Measurements from ENCODE around the gene LPP. TPM values are rescaled to one million over a fixed set of nuclear protein-coding genes. Genes with fewer than 3 reads are reported as not detected.

Gene LPP
- total RNA-seq, 1 donor from 2014 or later = 184 TPM

DNA sequence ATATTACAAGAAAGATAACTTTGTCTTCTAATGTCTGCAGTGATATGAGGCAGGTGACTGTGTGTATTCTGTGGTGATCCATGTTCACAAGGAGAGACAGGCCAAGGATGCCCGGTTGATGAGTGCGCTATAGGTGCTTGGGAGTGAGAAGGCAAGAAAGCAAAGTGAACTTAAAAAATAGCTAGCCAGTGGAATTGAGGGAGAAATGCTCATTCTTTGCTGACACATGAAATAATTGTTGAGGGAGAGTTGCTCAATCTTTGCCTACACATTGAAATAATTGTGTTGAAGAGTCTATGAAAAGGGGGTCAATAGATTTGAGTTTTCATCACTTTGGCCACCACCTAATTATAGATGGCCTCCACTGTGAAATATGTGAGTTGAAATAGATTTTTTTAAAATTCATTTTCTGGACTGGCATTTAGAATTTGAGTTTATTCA lies 156.3 kb downstream of the LPP start:
- no peak overlapping the region for H3K4me3 Mint-ChIP-seq (ENCODE audit: unreplicated experiment)
- peaks cover 19% of the 10 kb centered on the region for H3K4me1 Mint-ChIP-seq (ENCODE audit: unreplicated experiment)
- H3K27ac Mint-ChIP-seq (ENCODE audit: unreplicated experiment) = peak overlapping the region; percentile 25
- no peaks in the 10 kb centered on the region for H3K9me3 Mint-ChIP-seq (ENCODE audit: unreplicated experiment)
- H3K36me3 Mint-ChIP-seq (ENCODE audit: unreplicated experiment) = peaks cover 11% of the 10 kb centered on the region
- H3K27me3 Mint-ChIP-seq (ENCODE audit: unreplicated experiment) = no peaks in the 10 kb centered on the region
- DNase-seq (ENCODE audit: extremely low spot score, unreplicated experiment) = no peak
- TF ChIP-seq, protein P1, sequence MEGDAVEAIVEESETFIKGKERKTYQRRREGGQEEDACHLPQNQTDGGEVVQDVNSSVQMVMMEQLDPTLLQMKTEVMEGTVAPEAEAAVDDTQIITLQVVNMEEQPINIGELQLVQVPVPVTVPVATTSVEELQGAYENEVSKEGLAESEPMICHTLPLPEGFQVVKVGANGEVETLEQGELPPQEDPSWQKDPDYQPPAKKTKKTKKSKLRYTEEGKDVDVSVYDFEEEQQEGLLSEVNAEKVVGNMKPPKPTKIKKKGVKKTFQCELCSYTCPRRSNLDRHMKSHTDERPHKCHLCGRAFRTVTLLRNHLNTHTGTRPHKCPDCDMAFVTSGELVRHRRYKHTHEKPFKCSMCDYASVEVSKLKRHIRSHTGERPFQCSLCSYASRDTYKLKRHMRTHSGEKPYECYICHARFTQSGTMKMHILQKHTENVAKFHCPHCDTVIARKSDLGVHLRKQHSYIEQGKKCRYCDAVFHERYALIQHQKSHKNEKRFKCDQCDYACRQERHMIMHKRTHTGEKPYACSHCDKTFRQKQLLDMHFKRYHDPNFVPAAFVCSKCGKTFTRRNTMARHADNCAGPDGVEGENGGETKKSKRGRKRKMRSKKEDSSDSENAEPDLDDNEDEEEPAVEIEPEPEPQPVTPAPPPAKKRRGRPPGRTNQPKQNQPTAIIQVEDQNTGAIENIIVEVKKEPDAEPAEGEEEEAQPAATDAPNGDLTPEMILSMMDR (IDR thresholded peaks at IDR 0.05) = no peak

DNA sequence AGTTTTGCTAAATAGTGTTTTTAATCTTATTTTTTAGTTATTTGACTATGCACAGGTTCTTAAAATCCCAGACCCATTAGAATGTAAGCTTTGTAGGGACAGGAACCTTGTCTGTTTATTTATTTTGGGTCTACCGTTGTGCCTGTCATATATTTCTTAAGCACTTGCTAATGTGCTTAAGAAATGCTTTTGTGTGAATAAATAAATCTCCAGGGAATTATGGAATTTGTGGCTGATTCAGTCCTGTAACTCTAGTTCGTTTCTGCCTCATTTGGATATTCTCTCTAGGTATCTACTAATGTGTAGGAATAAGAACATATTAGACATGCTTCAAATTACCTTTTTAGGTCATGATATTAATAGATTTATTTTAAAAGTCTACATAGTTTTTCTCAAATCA lies 161.6 kb downstream of the LPP start:
- no peak overlapping the region for H3K4me3 Mint-ChIP-seq (ENCODE audit: unreplicated experiment)
- H3K27me3 Mint-ChIP-seq (ENCODE audit: unreplicated experiment) = no peaks in the 10 kb centered on the region
- no peak overlapping the region for H3K27ac Mint-ChIP-seq (ENCODE audit: unreplicated experiment)
- H3K4me1 Mint-ChIP-seq (ENCODE audit: unreplicated experiment) = peaks cover 31% of the 10 kb centered on the region
- TF ChIP-seq, protein P1 (IDR thresholded peaks at IDR 0.05) = no peak
- H3K36me3 Mint-ChIP-seq (ENCODE audit: unreplicated experiment) = peaks cover 6% of the 10 kb centered on the region
- no peaks in the 10 kb centered on the region for H3K9me3 Mint-ChIP-seq (ENCODE audit: unreplicated experiment)
- no peak for DNase-seq (ENCODE audit: extremely low spot score, unreplicated experiment)

DNA sequence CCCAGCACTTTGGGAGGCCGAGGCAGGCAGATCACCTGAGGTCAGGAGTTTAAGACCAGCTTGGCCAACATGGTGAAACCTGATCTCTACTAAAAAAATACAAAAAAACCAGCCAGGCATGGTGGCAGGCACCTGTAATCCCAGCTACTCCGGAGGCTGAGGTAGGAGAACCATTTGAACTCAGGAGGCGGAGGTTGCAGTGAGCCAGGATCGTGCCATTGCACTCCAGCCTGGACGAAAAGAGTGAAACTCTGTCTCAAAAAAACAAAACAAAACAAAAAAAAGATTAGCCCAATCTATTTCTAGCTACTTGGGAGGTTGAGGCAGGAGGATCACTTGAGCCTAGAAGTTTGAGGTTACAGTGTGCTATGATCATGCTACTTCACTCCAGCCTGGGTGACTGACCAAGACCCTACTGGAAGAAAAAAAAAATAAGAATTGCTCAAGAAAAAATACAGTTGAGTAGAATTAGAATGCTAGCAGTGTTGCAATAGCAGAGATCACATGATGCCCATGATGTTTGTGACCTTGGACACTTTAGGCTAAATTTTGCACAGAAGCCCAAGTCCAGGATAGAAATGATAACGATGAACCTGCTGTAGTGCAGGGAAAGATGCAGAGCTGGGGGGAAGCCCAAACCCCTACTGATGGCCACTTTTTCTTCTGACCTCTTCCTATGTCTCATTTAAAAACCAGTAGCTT lies 162.2 kb downstream of the LPP start:
- no peak for DNase-seq (ENCODE audit: extremely low spot score, unreplicated experiment)
- Mint-ChIP-seq H3K4me3 (ENCODE audit: unreplicated experiment) (no peak overlapping the region), H3K36me3 (ENCODE audit: unreplicated experiment) (peaks cover 4% of the 10 kb centered on the region), H3K27me3 (ENCODE audit: unreplicated experiment) (no peaks in the 10 kb centered on the region), H3K27ac (ENCODE audit: unreplicated experiment) (peak overlapping the region; percentile 64), H3K4me1 (ENCODE audit: unreplicated experiment) (peaks cover 33% of the 10 kb centered on the region), H3K9me3 (ENCODE audit: unreplicated experiment) (no peaks in the 10 kb centered on the region)
- TF ChIP-seq, protein P1 (IDR thresholded peaks at IDR 0.05) = no peak

DNA sequence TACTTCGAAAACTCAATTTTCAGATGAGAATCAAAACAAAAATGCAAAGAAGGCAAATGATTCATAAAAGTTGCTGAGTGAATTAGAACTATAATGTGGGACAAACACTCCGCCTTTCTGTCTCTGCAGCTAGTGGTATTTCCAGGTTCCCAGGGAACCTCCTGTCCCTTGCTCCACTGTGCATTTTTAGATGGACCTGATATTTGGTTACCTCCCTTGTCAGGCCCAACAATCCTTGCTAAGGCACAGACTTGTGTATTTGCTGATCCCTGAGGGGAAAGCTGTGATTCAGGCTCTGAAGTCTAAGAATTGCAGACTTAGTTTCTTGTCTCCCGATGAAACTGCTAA lies 162.7 kb downstream of the LPP start:
- H3K4me3 Mint-ChIP-seq (ENCODE audit: unreplicated experiment) = no peak overlapping the region
- no peaks in the 10 kb centered on the region for H3K9me3 Mint-ChIP-seq (ENCODE audit: unreplicated experiment)
- TF ChIP-seq, protein P1 (IDR thresholded peaks at IDR 0.05) = no peak
- DNase-seq (ENCODE audit: extremely low spot score, unreplicated experiment) = no peak
- peaks cover 3% of the 10 kb centered on the region for H3K36me3 Mint-ChIP-seq (ENCODE audit: unreplicated experiment)
- H3K27ac Mint-ChIP-seq (ENCODE audit: unreplicated experiment) = peak overlapping the region; percentile 64
- H3K27me3 Mint-ChIP-seq (ENCODE audit: unreplicated experiment) = no peaks in the 10 kb centered on the region
- peaks cover 38% of the 10 kb centered on the region for H3K4me1 Mint-ChIP-seq (ENCODE audit: unreplicated experiment)

DNA sequence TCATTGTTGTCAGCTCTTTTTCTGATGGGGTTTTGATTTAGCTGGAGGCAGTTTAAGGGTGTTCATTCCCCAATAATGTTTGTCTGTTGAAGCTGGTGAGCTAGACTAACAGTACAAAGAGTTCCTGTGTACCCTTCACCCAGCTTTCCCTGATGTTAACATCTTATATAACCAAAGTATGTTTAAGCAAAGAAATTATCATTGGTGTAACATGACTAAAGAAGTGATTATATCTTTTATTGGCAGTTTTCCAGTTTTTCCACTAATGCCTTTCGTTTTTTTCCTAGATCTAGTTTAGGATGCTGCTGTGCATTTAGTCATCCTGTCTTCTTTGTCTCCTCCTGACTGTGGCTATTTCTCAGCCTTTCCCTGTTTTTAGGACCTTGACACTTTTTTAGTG lies 165.6 kb downstream of the LPP start:
- no peak for DNase-seq (ENCODE audit: extremely low spot score, unreplicated experiment)
- no peaks in the 10 kb centered on the region for H3K9me3 Mint-ChIP-seq (ENCODE audit: unreplicated experiment)

More for the DNA sequence above, 165.6 kb downstream of the LPP start:
- Mint-ChIP-seq H3K27ac (ENCODE audit: unreplicated experiment) (peak overlapping the region; percentile 17), H3K4me3 (ENCODE audit: unreplicated experiment) (no peak overlapping the region), H3K4me1 (ENCODE audit: unreplicated experiment) (peaks cover 39% of the 10 kb centered on the region), H3K36me3 (ENCODE audit: unreplicated experiment) (peaks cover 4% of the 10 kb centered on the region), H3K27me3 (ENCODE audit: unreplicated experiment) (no peaks in the 10 kb centered on the region)
- TF ChIP-seq, protein P1 (IDR thresholded peaks at IDR 0.05) = no peak

Measured in osteocyte (in vitro differentiated cells).